ENCODE measurements around the gene NPRL2. TPM values are rescaled to one million over a fixed set of nuclear protein-coding genes. Genes with fewer than 3 reads are reported as not detected.

NPRL2 gene
- total and polyA plus RNA-seq, 9 of the 15 experiments (the other 6 are each of a cell fraction or from before 2014, with no cell fraction given): 17.4 to 40.4 (median 24.4) TPM

DNA sequence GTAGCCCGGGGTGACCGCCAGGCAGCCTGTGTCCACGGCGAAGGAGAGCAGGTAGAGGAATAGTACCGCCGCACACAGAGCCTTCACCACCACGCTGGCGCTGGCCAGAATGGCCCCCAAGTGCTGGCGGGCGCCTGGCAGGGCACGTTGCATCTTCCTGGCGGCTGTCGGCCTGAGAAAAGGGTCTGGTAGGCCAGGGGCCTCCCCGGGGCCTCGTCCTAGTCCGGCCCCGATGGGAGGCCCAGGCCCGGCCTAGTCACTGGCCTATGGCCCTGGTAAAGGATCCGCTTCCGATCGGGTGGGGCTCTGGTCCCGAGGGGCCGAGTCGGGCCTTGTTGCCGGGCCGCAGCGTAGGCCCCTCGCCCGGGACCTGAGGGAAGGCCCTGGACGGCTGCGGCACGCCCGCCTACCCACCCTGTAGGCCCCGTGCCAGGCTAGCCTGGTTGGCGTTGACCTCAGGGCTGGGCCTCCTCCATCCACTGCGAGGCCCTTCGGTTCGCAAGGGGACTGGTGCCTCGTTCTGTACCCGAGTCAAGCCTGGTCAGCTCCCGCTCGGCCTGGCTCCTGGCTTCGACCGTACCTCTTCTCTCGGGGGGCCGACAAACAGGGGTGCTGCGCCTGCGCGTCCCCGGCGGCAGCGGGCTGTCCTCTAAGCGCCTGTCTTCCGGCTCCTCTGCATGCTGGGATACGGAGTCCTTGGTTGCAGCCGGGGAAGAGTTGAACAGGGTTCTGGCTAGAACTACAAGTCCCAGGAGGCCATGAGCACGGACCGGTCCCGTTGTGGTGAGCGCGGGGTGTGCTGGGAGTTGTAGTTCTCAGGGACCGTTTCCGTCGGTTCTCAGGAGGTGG, 8.6 kb upstream of the NPRL2 start, which contains the start of gene TMEM115 (continued):
- TF ChIP-seq JUN (IDR thresholded peaks at IDR 0.05; ENCODE audit: borderline replicate concordance, low read depth, low read length) (peak; percentile 67), JUN (CRISPR knock-in tag; IDR thresholded peaks at IDR 0.05; ENCODE audit: borderline replicate concordance) (no peak), COPS2 (conservative IDR thresholded peaks at IDR 0.05) (no peak), PHF8 (IDR thresholded peaks at IDR 0.05; ENCODE audit: borderline replicate concordance, low read length) (peak; percentile 83; the same call in 1 of the 2 replicates), ZFX (CRISPR knock-in tag; IDR thresholded peaks at IDR 0.05) (peak; percentile 98), ZFP30 (CRISPR knock-in tag; IDR thresholded peaks at IDR 0.05; ENCODE audit: borderline replicate concordance) (no peak), KAT7 (CRISPR knock-in tag; IDR thresholded peaks at IDR 0.05; ENCODE audit: borderline replicate concordance) (peak; percentile 64; the same call in 1 of the 2 replicates), ETV6 (IDR thresholded peaks at IDR 0.05; ENCODE audit: borderline replicate concordance in 1 of 2, low read depth in 2 of 2, low read length in 1 of 2) (no peak), ETV6 (CRISPR knock-in tag; IDR thresholded peaks at IDR 0.05; ENCODE audit: borderline replicate concordance) (no peak), ZNF444 (CRISPR knock-in tag; IDR thresholded peaks at IDR 0.05) (no peak), TCFL5 (CRISPR knock-in tag; conservative IDR thresholded peaks at IDR 0.05) (no peak), ZMIZ1 (IDR thresholded peaks at IDR 0.05; ENCODE audit: low read depth in 2 of 2, low read length in 2 of 2) (peak in 1 of 2 experiments; percentile 61; a peak in 1 of 4 replicates), ZNF584 (CRISPR knock-in tag; IDR thresholded peaks at IDR 0.05; ENCODE audit: low read depth) (peak; percentile 93), FOXK1 (CRISPR knock-in tag; IDR thresholded peaks at IDR 0.05; ENCODE audit: borderline replicate concordance) (no peak), DNMT1 (IDR thresholded peaks at IDR 0.05) (no peak), FOS (IDR thresholded peaks at IDR 0.05; ENCODE audit: extremely low read depth, insufficient read length) (no peak), RB1 (IDR thresholded peaks at IDR 0.05; ENCODE audit: low read depth) (no peak; the same call in 1 of the 2 replicates), NRF1 (conservative IDR thresholded peaks at IDR 0.05 in 1 of 2, IDR thresholded peaks at IDR 0.05 in 1 of 2) (peak; percentile 95 to 96), HNRNPLL (IDR thresholded peaks at IDR 0.05; ENCODE audit: low read depth, low read length, poor library complexity, severe bottlenecking) (no peak)
- TF ChIP-seq, protein P1, sequence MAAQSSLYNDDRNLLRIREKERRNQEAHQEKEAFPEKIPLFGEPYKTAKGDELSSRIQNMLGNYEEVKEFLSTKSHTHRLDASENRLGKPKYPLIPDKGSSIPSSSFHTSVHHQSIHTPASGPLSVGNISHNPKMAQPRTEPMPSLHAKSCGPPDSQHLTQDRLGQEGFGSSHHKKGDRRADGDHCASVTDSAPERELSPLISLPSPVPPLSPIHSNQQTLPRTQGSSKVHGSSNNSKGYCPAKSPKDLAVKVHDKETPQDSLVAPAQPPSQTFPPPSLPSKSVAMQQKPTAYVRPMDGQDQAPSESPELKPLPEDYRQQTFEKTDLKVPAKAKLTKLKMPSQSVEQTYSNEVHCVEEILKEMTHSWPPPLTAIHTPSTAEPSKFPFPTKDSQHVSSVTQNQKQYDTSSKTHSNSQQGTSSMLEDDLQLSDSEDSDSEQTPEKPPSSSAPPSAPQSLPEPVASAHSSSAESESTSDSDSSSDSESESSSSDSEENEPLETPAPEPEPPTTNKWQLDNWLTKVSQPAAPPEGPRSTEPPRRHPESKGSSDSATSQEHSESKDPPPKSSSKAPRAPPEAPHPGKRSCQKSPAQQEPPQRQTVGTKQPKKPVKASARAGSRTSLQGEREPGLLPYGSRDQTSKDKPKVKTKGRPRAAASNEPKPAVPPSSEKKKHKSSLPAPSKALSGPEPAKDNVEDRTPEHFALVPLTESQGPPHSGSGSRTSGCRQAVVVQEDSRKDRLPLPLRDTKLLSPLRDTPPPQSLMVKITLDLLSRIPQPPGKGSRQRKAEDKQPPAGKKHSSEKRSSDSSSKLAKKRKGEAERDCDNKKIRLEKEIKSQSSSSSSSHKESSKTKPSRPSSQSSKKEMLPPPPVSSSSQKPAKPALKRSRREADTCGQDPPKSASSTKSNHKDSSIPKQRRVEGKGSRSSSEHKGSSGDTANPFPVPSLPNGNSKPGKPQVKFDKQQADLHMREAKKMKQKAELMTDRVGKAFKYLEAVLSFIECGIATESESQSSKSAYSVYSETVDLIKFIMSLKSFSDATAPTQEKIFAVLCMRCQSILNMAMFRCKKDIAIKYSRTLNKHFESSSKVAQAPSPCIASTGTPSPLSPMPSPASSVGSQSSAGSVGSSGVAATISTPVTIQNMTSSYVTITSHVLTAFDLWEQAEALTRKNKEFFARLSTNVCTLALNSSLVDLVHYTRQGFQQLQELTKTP (IDR thresholded peaks at IDR 0.05; ENCODE audit: low read depth in 1 of 2, partially characterized antibody in 2 of 2): peak in 1 of 2 experiments; percentile 98

All from K562 (cell line).